Tibial nerve (tissue), 4 donors: Measurements from ENCODE around the gene ACBD6. TPM values are rescaled to one million over a fixed set of nuclear protein-coding genes. Genes with fewer than 3 reads are reported as not detected.

ENCODE experiments used
- DNase-seq, 2 donors: peaks; one replicate each; pipeline ENCODE4 v3.0.0-alpha.2; 2019; ENCODE audit warnings: low spot score in 2 of 2
- H3K27ac ChIP-seq, 4 donors: fragments of 200-600 bp; sonication (generic) in 3 of 4; one replicate each; pipeline ENCODE4 v1.5.1; 2017 to 2019; ENCODE audit warnings: mild to moderate bottlenecking in 1 of 4
- H3K27me3 ChIP-seq, 2 donors: fragments of 200-600 bp; sonication (generic) in 1 of 2; one replicate each; pipeline versions ENCODE4 v1.5.1 to v1.6.0; 2017 to 2019
- H3K36me3 ChIP-seq, 3 donors: fragments of 200-600 bp; sonication (generic); one replicate each; pipeline ENCODE4 v1.5.1; 2018 to 2019
- H3K4me1 ChIP-seq, 4 donors: fragments of 200-600 bp; sonication (generic) in 3 of 4; one replicate each; pipeline ENCODE4 v1.5.1; 2017 to 2019
- H3K4me3 ChIP-seq, 4 donors: fragments of 200-600 bp; sonication (generic) in 3 of 4; one replicate each; pipeline ENCODE4 v1.5.1; 2017 to 2019; ENCODE audit warnings: mild to moderate bottlenecking in 1 of 4, moderate library complexity in 1 of 4
- H3K9me3 ChIP-seq, 4 donors: fragments of 200-600 bp; sonication (generic) in 3 of 4; one replicate each; pipeline ENCODE4 v1.5.1; 2017 to 2019
- EP300 ChIP-seq, 2 donors: sonication (generic); formaldehyde crosslinking; IDR thresholded peaks; one replicate each; pipeline ENCODE4 v1.6.1; 2017; ENCODE audit warnings: antibody characterized with exemption in 2 of 2, mild to moderate bottlenecking in 1 of 2
- POLR2A ChIP-seq, 2 donors: fragments of 450-650 bp; IDR thresholded peaks; one replicate each; pipeline ENCODE4 v1.6.1; 2017; ENCODE audit warnings: antibody characterized with exemption in 2 of 2, mild to moderate bottlenecking in 2 of 2, moderate library complexity in 2 of 2
- WGBS, 2 donors: methylation state at CpG; one replicate each; pipeline ENCODE4 v1.1.5; 2018; 5-methylcytosine and 5-hydroxymethylcytosine counted together
- total RNA-seq, 4 donors: library from RNA; depleted of rRNA; stranded (reverse); fragments of >200 nt; gene quantifications; one replicate each; pipeline ENCODE4 v1.1.0, GENCODE V29; 2016
- TF ChIP-seq, protein P1 (sequence below), 5 experiments: fragments of 200-600 bp in 3 of 5; fragments of 450-650 bp in 2 of 5; sonication (generic) in 3 of 5; IDR thresholded peaks; one replicate each; pipeline ENCODE4 v1.5.1; 2016 to 2019; ENCODE audit warnings: antibody characterized with exemption in 5 of 5, mild to moderate bottlenecking in 3 of 5, moderate library complexity in 2 of 5

The ACBD6 gene
- total RNA-seq, 4 donors from 2014 or later: 55.7 to 61.8 (median 57.2) TPM

DNA sequence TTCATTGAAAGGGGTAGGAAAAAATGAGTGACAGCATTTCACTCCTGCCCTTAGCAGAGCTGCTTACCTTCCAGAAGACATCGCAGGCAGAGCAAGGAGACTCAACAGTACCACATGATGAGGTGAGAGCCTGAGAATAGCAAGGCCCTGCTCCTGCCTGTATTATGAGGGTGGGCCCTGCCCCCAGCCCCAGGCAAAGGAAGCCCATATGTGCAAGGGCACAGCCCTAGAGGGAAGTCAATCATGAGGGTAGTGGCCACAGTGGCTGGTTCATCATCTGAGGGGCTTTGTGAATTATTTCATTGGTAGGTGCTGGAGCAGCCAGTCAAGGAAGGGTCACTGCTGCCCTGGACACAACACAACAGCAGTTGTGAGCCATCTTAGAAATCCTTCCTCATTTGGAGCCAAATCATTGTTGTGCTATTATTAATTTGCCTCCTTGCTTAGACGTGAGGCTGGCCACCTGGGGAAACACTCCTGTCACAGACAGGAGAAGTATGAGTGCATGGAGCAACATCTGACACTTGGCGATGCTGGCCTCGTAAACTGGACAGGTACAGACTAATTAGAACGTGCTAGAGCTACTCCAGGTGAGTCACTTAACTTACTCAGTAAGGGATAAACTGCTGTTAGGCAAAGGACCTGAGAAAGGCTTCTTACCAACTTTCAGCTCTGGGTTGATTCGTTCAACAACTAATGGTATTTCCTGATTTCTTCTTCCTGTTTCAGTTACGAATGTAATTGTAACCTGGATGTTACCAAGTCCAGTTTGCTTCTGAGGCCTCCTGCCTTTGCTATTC, 22.7 kb upstream of the ACBD6 start:
- H3K36me3 ChIP-seq: no peaks in the 10 kb centered on the region
- DNase-seq: no peak
- H3K4me1 ChIP-seq: peaks cover 0 to under 1% (median 0%) of the 10 kb centered on the region in 4 donors
- TF ChIP-seq, protein P1, sequence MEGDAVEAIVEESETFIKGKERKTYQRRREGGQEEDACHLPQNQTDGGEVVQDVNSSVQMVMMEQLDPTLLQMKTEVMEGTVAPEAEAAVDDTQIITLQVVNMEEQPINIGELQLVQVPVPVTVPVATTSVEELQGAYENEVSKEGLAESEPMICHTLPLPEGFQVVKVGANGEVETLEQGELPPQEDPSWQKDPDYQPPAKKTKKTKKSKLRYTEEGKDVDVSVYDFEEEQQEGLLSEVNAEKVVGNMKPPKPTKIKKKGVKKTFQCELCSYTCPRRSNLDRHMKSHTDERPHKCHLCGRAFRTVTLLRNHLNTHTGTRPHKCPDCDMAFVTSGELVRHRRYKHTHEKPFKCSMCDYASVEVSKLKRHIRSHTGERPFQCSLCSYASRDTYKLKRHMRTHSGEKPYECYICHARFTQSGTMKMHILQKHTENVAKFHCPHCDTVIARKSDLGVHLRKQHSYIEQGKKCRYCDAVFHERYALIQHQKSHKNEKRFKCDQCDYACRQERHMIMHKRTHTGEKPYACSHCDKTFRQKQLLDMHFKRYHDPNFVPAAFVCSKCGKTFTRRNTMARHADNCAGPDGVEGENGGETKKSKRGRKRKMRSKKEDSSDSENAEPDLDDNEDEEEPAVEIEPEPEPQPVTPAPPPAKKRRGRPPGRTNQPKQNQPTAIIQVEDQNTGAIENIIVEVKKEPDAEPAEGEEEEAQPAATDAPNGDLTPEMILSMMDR (IDR thresholded peaks at IDR 0.05): no peak
- TF ChIP-seq EP300 (IDR thresholded peaks at IDR 0.05) (no peak), POLR2A (IDR thresholded peaks at IDR 0.05) (no peak)
- no peaks in the 10 kb centered on the region for H3K9me3 ChIP-seq
- no peak overlapping the region for H3K4me3 ChIP-seq
- H3K27me3 ChIP-seq: no peaks in the 10 kb centered on the region
- WGBS, 2 donors: 74 to 87% methylated on average over 6 to 7 of the region's 7 CpGs
- H3K27ac ChIP-seq: no peak overlapping the region

DNA sequence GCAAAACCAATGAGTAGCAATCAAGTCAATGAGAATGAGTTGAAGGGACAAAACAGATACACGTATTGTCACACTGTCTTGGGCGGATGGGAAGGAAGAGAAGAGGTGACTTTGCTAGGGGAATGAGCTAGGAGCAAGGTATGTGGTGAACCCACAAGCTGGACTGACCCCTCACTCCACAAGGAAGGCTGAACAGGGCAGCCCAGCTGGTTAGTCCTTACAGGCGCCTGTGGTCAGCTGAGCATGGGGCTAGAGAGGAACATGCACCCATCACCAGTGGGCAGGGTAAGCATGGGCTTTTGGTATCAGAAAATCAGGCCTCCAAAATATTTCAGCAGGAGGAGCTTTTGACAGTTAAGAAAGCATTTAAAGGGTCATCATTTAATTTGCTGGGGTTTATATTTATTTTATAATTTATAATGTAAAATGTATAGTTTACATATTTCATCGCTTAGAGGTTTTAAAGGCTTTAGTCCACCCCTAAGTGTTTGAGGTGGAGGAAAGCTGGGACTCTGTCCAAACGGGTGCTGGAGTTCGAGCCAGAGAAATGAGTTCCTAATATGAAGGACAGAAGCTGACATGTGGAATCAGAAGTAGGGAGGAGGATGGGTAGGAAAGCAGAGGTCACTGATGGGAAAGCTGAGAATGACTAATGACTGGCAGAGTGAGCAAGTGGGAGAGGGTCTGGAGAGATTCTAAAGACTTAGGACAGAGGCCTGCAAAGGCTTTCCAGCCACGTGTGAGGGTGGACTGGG, 22.0 kb upstream of the ACBD6 start:
- TF ChIP-seq, protein P1 (IDR thresholded peaks at IDR 0.05): no peak
- TF ChIP-seq POLR2A (IDR thresholded peaks at IDR 0.05): no peak
- no peak for TF ChIP-seq EP300 (IDR thresholded peaks at IDR 0.05)
- Histone ChIP-seq H3K9me3 (no peaks in the 10 kb centered on the region), H3K27me3 (no peaks in the 10 kb centered on the region), H3K36me3 (no peaks in the 10 kb centered on the region), H3K27ac (no peak overlapping the region), H3K4me1 (no peaks in the 10 kb centered on the region), H3K4me3 (no peak overlapping the region)
- WGBS, 2 donors: 75 to 76% methylated on average over 7 of the region's 7 CpGs
- DNase-seq: no peak

DNA sequence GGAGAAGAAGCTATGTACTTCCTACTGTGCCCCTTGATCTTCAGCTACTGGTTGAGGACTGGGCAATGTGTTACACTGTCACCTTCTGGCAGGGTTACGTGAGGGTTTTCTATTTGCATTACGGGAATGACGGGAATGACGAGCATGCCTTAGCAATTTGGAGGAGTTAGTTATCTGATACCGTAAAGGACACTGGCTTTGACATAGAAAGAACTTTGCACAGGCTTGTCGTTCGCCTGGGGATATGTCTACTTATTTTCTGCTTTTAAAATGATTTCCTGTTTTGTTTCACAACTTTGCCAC, 19.8 kb upstream of the ACBD6 start:
- TF ChIP-seq EP300 (IDR thresholded peaks at IDR 0.05): no peak
- TF ChIP-seq, protein P1 (IDR thresholded peaks at IDR 0.05): no peak
- no peak for TF ChIP-seq POLR2A (IDR thresholded peaks at IDR 0.05)
- H3K9me3 ChIP-seq: no peaks in the 10 kb centered on the region
- no peak overlapping the region for H3K4me3 ChIP-seq
- no peaks in the 10 kb centered on the region for H3K4me1 ChIP-seq
- H3K36me3 ChIP-seq: no peaks in the 10 kb centered on the region
- WGBS, 2 donors: 81% methylated on average over 7 of the region's 7 CpGs
- no peak overlapping the region for H3K27ac ChIP-seq
- DNase-seq: no peak
- H3K27me3 ChIP-seq: no peaks in the 10 kb centered on the region

DNA sequence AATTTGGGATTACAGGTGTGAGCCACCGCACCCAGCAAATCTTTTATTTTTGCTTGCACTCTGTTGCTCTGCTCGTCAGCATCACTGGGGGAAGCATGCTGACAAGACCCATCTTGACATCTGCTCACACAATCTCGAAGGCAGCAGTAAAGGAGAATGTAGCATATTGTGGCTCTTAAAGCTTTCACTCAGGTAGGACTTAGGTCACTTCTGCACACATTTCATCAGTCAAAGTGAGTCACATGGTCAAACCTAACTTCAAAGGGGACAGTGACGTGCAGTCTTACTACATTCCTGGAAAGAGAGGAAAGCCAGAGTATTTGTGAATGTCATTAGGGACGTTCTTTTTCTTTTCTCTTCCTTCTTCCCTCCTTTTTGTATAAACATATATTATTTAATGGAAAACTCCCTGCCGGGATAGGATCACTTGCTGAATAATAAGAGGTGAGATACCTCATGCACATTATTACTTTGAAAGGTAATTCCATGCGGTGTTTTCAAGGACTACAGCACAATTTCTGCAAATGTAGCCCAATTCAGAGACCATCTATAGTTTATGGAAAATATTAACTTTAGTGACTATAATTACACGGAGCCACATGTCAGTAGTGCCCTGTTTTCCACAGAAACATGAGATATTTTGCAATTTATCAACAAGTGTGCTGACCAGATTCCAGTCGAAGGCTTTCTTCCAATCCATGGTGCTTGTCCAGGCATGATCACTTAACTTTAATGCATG, 19.3 kb upstream of the ACBD6 start:
- TF ChIP-seq, protein P1 (IDR thresholded peaks at IDR 0.05): no peak
- no peak for TF ChIP-seq EP300 (IDR thresholded peaks at IDR 0.05)
- no peak for TF ChIP-seq POLR2A (IDR thresholded peaks at IDR 0.05)
- DNase-seq: no peak
- 59 to 74% methylated on average over 9 of the region's 9 CpGs for WGBS, 2 donors

More for the DNA sequence above, 19.3 kb upstream of the ACBD6 start:
- no peaks in the 10 kb centered on the region for H3K36me3 ChIP-seq
- no peak overlapping the region for H3K4me3 ChIP-seq
- no peaks in the 10 kb centered on the region for H3K9me3 ChIP-seq
- no peaks in the 10 kb centered on the region for H3K27me3 ChIP-seq
- H3K4me1 ChIP-seq: no peaks in the 10 kb centered on the region
- H3K27ac ChIP-seq: no peak overlapping the region
